NCI-H146 (cell line): ENCODE data around the gene SH2D1A.

Experiments used
- DNase-seq: peaks from one replicate; lab custom pipeline; 2025; lab: John Stamatoyannopoulos, UW

The SH2D1A gene

DNA sequence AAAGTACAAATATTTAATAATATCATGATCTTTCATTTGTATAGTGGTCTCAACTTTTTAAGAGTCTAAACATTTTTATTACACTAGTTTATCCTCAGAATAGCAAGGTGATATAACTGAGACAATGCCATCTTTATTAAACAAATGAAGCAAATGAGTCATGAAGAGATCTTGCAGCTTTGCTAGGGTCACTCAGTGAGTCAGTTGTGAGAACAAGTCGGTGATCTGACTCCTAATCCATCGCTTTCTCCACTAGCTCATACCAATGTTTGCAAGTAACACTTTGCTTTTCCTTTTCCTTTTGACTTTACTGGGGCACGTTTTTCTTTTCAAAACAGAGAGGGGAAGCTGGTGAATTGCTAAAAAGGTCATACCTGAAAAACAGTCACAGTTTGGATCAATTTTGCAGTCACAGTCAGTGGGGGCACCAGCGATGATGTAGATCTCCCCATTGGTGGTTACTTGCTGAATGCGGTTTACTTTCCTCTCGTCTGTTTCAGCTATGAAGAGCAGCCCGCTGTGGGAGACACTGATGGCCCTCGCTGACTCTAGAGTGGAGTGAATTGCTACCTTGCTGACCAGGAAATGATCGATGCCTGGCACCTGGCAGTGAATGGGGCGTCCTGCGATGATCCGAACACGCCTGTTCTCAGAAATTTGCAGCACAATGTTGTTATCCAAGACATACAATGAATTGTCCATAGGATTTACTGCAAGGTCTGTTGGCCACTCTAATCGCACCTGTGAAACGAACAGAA lies 75.7 kb downstream of the SH2D1A start:
- peak; percentile 37 for DNase-seq
